SK-N-MC (cell line): ENCODE results near the gene VWA7.
"Not testable (repeated sequence)": the region's sequence is repeated elsewhere in the genome, so short reads cannot be mapped to it uniquely, and the experiment has no call there.

ENCODE experiments used
- DNase-seq: peaks from one replicate; pipeline ENCODE4 v3.0.0-alpha.2; 2011; ENCODE audit warnings: low read depth, low spot score
- H3K27ac ChIP-seq: fragments of 200-600 bp; sonication (generic); 2 replicates; pipeline ENCODE4 v1.5.1; 2016; ENCODE audit warnings: mixed run types
- H3K36me3 ChIP-seq: fragments of 200-600 bp; sonication (generic); 2 replicates; pipeline ENCODE4 v1.6.1; 2017; ENCODE audit warnings: antibody characterized with exemption, low read length, mixed read lengths; ENCODE audit not compliant: insufficient read depth
- H3K4me3 ChIP-seq: fragments of 200-600 bp; sonication (generic); 2 replicates; pipeline ENCODE4 v1.5.1; 2016
- H3K9ac ChIP-seq: fragments of 200-600 bp; sonication (generic); 2 replicates; pipeline ENCODE4 v1.8.0; 2017; ENCODE audit warnings: mixed run types, mixed read lengths; ENCODE audit not compliant: insufficient read length
- H3K9me3 ChIP-seq: fragments of 200-600 bp; sonication (generic); 2 replicates; pipeline ENCODE4 v1.6.1; 2017; ENCODE audit warnings: low read depth, mild to moderate bottlenecking, antibody characterized with exemption, low read length, moderate library complexity, mixed read lengths
- EZH2 ChIP-seq: fragments of 200-600 bp; sonication (generic); IDR thresholded peaks from one replicate; pipeline ENCODE4 v1.6.1; 2017; ENCODE audit warnings: antibody characterized with exemption
- FOXP2 ChIP-seq: optimal IDR thresholded peaks from 2 replicates; pipeline ENCODE3; 2011; ENCODE audit warnings: mild to moderate bottlenecking, moderate library complexity; ENCODE audit not compliant: insufficient read depth; ENCODE audit errors: extremely low read length, control extremely low read depth
- POLR2AphosphoS5 ChIP-seq: IDR thresholded peaks from 2 replicates; pipeline ENCODE4 v1.6.1; 2012; ENCODE audit warnings: mild to moderate bottlenecking, low read depth, low read length, borderline replicate concordance

Gene VWA7

DNA sequence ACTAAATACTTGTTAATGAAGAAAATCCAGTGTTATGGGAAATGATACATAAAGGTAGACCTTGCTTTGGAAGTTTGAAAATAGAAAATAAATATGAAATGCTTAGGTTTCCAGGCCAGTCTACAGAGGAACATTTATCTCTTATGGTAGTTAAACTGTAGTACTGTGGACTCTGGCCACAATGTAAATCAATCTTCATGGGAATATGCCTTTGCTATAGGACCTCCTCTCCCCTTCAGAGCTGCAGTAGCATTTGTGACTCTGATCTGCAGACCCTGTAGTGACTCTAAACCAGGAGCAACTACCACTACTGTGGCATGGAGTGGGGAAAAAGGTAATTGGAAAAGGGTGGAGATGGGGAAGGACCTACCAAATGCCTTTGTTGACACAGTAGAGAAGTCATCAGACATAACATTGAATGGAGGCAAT lies 42.8 kb upstream of the VWA7 start:
- H3K9ac ChIP-seq, result no peak overlapping the region
- no peak for TF ChIP-seq POLR2AphosphoS5
- no peak for TF ChIP-seq FOXP2
- no peak for TF ChIP-seq EZH2
- H3K27ac ChIP-seq, result peak overlapping the region; percentile 4; the same call in 1 of the 2 replicates
- DNase-seq, result no peak
- no peaks in the 10 kb centered on the region for H3K9me3 ChIP-seq
- H3K4me3 ChIP-seq, result no peak overlapping the region
- no peaks in the 10 kb centered on the region for H3K36me3 ChIP-seq

DNA sequence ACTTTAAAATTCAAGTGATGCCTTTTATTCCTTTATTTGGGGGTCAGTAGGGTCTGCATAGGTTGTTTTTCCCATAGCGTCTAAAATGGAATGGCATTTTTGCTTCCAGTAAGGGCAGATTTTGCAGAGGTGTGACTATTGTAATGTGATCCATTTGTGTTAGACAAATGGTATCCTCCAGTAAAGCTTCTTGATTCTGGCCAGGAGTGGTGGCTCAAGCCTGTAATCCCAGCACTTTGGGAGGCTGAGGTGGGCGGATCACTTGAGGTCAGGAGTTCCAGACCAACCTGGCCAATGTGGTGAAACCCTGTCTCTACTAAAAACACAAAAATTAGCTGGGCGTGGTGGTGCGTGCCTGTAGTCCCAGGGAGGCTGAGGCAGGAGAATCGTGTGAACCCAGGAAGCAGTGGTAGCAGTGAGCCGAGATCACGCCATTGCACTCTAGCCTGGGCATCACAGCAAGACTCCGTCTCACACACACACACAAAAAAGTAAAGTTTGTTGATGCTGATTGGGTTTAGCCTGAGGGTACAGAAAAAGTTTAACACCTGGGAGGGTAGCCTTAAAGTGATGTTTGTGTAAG lies 40.9 kb upstream of the VWA7 start:
- H3K9me3 ChIP-seq, H3K36me3 ChIP-seq, DNase-seq, H3K27ac ChIP-seq: not testable (repeated sequence)
- Histone ChIP-seq H3K9ac (peak overlapping the region; percentile 62), H3K4me3 (peak overlapping the region; percentile 77)

DNA sequence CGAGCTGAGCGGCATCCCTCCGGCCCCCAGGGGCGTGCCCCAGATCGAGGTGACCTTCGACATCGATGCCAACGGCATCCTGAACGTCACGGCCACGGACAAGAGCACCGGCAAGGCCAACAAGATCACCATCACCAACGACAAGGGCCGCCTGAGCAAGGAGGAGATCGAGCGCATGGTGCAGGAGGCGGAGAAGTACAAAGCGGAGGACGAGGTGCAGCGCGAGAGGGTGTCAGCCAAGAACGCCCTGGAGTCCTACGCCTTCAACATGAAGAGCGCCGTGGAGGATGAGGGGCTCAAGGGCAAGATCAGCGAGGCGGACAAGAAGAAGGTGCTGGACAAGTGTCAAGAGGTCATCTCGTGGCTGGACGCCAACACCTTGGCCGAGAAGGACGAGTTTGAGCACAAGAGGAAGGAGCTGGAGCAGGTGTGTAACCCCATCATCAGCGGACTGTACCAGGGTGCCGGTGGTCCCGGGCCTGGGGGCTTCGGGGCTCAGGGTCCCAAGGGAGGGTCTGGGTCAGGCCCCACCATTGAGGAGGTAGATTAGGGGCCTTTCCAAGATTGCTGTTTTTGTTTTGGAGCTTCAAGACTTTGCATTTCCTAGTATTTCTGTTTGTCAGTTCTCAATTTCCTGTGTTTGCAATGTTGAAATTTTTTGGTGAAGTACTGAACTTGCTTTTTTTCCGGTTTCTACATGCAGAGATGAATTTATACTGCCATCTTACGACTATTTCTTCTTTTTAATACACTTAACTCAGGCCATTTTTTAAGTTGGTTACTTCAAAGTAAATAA lies 40.2 kb upstream of the VWA7 start:
- DNase-seq, H3K36me3 ChIP-seq, H3K27ac ChIP-seq, H3K9me3 ChIP-seq: not testable (repeated sequence)
- H3K9ac ChIP-seq, result peak overlapping the region; percentile 62
- peak overlapping the region; percentile 77 for H3K4me3 ChIP-seq

DNA sequence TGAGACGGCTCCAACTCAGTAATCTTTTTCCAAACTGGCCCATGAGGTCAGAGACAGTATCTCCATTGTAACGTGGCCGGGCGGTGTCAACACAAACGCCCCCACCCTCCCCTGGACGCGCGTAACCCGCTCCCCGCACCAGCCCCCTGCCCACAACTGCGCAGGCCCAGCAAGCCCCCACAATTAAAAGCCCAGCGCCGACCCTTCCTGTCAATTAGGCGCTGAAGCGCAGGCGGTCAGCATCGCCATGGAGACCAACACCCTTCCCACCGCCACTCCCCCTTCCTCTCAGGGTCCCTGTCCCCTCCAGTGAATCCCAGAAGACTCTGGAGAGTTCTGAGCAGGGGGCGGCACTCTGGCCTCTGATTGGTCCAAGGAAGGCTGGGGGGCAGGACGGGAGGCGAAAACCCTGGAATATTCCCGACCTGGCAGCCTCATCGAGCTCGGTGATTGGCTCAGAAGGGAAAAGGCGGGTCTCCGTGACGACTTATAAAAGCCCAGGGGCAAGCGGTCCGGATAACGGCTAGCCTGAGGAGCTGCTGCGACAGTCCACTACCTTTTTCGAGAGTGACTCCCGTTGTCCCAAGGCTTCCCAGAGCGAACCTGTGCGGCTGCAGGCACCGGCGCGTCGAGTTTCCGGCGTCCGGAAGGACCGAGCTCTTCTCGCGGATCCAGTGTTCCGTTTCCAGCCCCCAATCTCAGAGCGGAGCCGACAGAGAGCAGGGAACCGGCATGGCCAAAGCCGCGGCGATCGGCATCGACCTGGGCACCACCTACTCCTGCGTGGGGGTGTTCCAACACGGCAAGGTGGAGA lies 38.1 kb upstream of the VWA7 start, which contains the start of the genes HSPA1A and HSPA1L:
TSS of gene HSPA1A (plus strand) at position 519 of the 814 bp plus-strand sequence. CDS start at position 733, 214 bp downstream.
TSS of gene HSPA1L (minus strand) at position 259 of the 814 bp plus-strand sequence. CDS start 3,311 bp downstream, outside the sequence.
- DNase-seq, result peak; percentile 74
- Histone ChIP-seq H3K4me3 (peak within 1 kb of the TSS; percentile 82), H3K27ac (peak within 1 kb of the TSS; percentile 98), H3K9me3 (no peaks in the 10 kb centered on the region), H3K9ac (peak within 1 kb of the TSS; percentile 66), H3K36me3 (no peaks in the 10 kb centered on the region)
- TF ChIP-seq POLR2AphosphoS5 (peak; percentile 96), FOXP2 (no peak)

DNA sequence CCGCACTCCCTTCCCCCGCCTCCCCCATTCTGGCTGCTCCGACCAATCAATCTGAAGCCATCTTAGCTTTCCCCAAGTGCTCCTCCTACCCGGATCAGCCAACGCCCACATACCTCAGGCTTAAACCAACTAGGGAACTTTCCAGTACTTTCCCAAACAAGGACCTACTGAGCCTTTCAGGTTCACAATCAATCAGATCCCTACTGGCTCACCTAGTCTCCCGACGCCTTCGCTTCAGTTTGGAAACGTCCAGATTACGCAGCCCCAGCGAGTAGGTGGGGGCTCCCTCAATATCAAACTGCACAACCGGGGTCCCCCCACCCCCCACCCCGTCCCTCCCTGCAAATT lies 37.5 kb upstream of the VWA7 start:
- no peaks in the 10 kb centered on the region for H3K9me3 ChIP-seq
- H3K27ac ChIP-seq, result peak overlapping the region; percentile 98
- peak overlapping the region; percentile 82 for H3K4me3 ChIP-seq
- peak overlapping the region; percentile 66 for H3K9ac ChIP-seq
- TF ChIP-seq EZH2 (no peak), POLR2AphosphoS5 (peak; percentile 43; the same call in 1 of the 2 replicates)
- no peaks in the 10 kb centered on the region for H3K36me3 ChIP-seq
- DNase-seq, result peak; percentile 95

DNA sequence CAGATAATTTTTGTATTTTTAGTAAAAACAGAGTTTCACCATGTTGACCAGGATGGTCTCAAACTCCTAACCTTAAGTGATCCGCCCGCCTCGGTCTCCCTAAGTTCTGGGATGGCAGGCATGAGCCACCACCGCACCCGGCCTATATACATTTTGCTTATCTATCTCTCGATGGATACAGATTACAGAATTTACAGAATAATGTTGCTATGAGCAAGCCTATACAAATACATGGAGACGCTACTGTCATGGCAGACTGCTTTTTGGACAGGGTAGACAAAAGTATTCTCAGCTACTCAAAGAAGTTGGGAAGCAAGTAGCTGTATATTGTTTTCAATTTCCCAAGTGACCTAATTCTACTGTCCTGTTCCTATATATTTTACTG lies 36.3 kb upstream of the VWA7 start:
- Histone ChIP-seq H3K9ac (peak overlapping the region; percentile 46), H3K4me3 (peak overlapping the region; percentile 48; the same call in 1 of the 2 replicates), H3K27ac (peak overlapping the region; percentile 88)

DNA sequence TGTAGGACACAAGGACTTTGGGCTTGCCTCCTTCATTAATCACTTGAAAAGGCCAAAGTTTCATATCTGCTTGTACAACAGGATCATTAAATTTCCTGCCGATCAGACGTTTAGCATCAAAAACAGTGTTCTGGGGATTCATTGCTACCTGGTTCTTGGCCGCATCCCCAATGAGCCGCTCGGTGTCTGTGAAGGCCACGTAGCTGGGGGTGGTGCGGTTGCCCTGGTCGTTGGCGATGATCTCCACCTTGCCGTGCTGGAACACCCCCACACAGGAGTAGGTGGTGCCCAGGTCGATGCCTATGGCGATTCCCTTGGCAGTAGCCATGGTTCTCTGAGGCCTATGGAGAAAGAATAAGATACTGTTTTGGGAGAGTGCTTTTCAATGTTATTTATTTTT lies 34.5 kb upstream of the VWA7 start:
- Histone ChIP-seq H3K9ac (no peak overlapping the region), H3K36me3 (no peaks in the 10 kb centered on the region), H3K4me3 (no peak overlapping the region), H3K9me3 (no peaks in the 10 kb centered on the region), H3K27ac (no peak overlapping the region)
- no peak for DNase-seq
- TF ChIP-seq POLR2AphosphoS5, result no peak
- no peak for TF ChIP-seq FOXP2
- TF ChIP-seq EZH2, result no peak

More for the DNA sequence above, 36.3 kb upstream of the VWA7 start:
- no peak for DNase-seq
- TF ChIP-seq FOXP2, result no peak
- Histone ChIP-seq H3K9me3 (no peaks in the 10 kb centered on the region), H3K36me3 (no peaks in the 10 kb centered on the region)

DNA sequence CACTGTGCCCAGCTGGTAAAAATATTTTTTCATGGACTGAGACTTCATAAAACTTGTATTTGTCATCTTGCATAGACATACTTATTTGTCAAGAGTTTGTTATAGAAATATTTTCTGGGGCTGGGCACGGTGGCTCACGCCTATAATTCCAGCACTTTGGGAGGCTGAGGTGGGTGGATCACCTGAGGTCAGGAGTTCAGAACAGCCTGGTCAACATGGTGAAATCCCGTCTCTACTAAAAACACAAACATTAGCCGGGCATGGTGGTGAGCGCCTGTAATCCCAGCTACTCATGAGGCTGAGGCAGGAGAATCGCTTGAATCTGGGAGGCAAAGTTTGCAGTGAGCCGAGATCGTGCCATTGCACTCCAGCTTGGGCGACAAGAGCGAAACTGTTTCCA lies 31.5 kb upstream of the VWA7 start:
- not testable (repeated sequence) for H3K27ac ChIP-seq, H3K9ac ChIP-seq, DNase-seq

DNA sequence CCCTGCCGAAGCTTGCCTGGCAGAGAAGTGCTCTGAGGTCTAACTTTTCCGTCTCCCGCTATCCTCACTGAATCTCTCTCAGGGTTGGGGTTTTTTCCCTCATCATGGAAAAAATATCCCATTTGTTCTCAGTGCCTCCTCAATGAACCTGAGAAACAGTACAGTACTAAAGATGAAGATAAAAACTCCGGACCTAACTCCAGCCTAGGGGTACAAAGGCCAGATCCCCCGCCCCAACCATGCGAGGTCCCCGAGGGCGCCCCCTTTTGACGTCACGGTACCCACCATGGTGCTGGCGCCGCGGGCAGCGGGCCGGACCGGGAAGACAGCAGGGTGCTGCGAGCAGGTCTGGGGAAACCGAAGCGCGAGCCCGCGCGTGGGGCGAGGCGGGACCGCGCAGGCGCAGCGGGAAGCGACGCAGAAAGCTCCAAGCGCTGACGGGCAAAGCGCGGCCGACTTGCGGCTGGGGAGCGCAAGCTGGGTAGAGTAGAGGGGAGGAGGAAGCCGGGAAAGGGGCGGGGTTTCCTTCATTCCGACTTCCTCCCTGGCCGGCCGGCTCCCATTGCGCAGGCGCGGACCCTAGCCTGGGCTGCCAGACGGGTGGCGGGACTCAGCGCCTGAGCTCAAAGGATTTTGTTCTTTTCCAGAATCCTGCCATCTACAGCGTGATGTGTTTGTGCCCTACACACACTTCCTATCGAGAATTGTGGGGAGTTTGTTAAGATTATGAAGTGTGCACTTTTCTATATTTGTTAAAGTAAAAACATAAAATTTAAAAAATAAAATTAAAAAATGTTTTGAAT lies 29.5 kb upstream of the VWA7 start, which contains the start of gene LSM2:
TSS of gene LSM2 (minus strand) at position 497 of the 803 bp plus-strand sequence. CDS start at position 288, 209 bp downstream.
- peak; percentile 66 for DNase-seq
- Histone ChIP-seq H3K4me3 (peak within 1 kb of the TSS; percentile 97), H3K9me3 (no peaks in the 10 kb centered on the region), H3K27ac (peak within 1 kb of the TSS; percentile 88), H3K9ac (peak within 1 kb of the TSS; percentile 90), H3K36me3 (peaks cover 16% of the 10 kb centered on the region; the same call in 1 of the 2 replicates)
- TF ChIP-seq EZH2 (no peak), POLR2AphosphoS5 (peak; percentile 96), FOXP2 (no peak)

More for the DNA sequence above, 31.5 kb upstream of the VWA7 start:
- not testable (repeated sequence) for H3K9me3 ChIP-seq, H3K4me3 ChIP-seq, H3K36me3 ChIP-seq
